GM23248 (cell line): ENCODE results near the gene ALDH7A1.

Experiments
- EZH2 ChIP-seq: fragments of 200-600 bp; sonication (generic); IDR thresholded peaks from 2 replicates; pipeline ENCODE4 v1.6.1; 2018; ENCODE audit warnings: antibody characterized with exemption, mild to moderate bottlenecking; ENCODE audit not compliant: insufficient read depth, poor library complexity, severe bottlenecking
- EZH2phosphoT487 ChIP-seq: fragments of 200-600 bp; sonication (generic); IDR thresholded peaks from 2 replicates; pipeline ENCODE4 v1.6.1; 2018; ENCODE audit warnings: antibody characterized with exemption, moderate library complexity, mild to moderate bottlenecking, low read depth; ENCODE audit not compliant: insufficient read depth

DNA sequence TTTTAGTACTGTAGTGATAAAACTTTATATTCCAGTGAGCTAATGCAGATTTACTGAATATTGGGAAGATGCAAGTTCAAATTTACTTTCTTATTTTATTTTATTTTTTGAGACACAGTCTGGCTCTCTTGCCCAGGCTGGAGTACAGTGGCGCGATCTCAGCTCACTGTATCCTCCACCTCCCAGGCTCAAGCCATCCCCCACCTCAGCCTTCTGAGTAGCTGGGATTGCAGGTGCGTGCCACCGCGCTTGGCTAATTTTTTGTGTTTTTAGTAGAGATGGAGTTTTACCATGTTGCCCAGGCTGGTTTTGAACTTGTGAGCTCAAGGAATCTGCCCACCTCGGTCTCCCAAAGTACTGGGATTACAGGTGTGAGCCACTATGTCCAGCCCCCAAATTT is 15.6 kb upstream of the ALDH7A1 start:
- no peak for TF ChIP-seq EZH2
- no peak for TF ChIP-seq EZH2phosphoT487
